HG03442 (cell line): ENCODE data around the gene KRTAP10-10.
"Not testable (repeated sequence)": the region's sequence is repeated elsewhere in the genome, so short reads cannot be mapped to it uniquely, and the experiment has no call there.

Experiments used
- ATAC-seq: cut with Tn5 transposase; IDR thresholded peaks from one replicate; pipeline ENCODE4 v1.9.1; 2021; ENCODE audit warnings: mild to moderate bottlenecking, moderate library complexity; ENCODE audit not compliant: unreplicated experiment

Gene KRTAP10-10, protein sequence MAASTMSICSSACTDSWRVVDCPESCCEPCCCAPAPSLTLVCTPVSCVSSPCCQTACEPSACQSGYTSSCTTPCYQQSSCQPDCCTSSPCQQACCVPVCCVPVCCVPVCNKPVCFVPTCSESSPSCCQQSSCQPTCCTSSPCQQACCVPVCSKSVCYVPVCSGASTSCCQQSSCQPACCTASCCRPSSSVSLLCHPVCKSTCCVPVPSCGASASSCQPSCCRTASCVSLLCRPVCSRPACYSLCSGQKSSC

GRCh38 chr21:44637018-44637850 lies at the start of gene KRTAP10-10:
Gene KRTAP10-10, plus strand, starts transcription at chr21:44637356. Its CDS starts 62 bp downstream, at chr21:44637418.
- ATAC-seq = no peak

- ATAC-seq = no peak
Measured at GRCh38 chr21:44589094-44589493, 48.1 kb upstream of the KRTAP10-10 start.

- ATAC-seq = no peak
Measured at GRCh38 chr21:44589586-44590305, 47.4 kb upstream of the KRTAP10-10 start.

DNA sequence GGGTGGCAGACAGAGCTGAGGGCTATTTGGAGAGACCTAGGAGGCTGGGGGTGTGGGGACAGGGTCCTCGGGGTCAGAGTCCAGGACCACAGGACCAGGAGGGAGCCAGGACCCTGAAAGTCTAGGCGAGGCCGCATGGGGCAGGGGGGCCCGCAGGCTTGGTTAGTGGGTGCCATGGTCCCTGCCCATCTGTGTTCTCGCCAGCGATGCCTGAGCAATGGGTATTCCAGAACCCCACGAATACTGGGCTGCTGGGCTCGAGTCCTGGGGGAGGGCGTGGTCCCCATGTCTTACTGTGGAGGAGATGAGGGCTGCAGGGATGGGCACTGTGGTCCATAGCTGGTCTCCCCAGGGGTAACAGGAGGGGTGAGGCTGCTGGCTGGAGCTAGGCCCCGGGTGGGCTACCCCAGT lies 46.8 kb upstream of the KRTAP10-10 start:
- ATAC-seq = no peak

DNA sequence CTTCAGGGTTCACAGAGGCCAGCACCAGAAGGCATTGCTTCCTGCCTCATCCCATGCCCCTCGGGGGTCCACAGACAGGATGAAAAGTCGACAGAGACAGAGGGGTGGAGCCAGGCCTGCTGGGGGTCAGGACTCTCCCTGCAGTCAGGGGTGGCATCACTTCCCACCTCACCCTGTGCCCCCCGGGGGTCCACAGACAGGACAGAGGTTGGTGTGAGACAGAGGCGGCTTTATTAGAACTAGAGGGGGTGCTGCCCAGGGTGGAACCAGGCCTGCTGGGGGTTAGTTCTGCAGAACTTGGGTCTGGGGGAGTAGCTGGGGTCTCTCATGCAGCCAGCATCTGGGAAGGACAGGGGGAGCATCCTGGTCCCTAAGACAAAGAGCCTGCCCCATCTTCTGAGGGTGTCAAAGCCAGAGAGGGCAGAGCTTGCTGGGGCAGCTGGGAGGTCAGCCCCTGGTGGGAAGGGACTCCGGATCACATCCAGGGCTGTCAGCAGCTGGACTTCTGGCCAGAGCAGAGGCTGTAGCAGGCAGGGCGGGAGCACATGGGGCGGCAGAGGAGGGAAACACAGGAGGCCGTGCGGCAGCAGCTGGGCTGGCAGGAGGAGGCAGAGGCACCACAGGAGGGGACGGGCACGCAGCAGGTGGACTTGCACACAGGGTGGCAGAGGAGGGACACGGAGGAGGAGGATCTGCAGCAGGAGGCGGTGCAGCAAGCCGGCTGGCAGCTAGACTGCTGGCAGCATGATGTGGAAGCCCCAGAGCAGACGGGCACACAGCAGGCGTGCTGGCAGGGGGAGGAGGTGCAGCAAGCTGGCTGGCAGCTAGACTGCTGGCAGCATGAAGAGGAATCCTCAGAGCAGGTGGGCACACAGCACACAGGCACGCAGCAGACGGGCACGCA lies 46.0 kb upstream of the KRTAP10-10 start:
- ATAC-seq = not testable (repeated sequence)

DNA sequence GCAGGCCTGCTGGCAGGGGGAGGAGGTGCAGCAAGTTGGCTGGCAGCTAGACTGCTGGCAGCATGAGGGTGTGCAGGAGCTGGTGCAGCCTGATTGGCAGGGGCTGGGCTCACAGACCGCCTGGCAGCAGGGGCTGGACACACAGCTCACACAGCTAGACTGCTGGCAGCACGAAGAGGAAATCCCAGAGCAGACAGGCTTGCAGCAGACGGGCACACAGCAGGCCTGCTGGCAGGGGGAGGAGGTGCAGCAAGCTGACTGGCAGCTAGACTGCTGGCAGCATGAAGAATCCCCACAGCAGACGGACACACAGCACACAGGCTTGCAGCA lies 45.4 kb upstream of the KRTAP10-10 start:
- not testable (repeated sequence) for ATAC-seq

DNA sequence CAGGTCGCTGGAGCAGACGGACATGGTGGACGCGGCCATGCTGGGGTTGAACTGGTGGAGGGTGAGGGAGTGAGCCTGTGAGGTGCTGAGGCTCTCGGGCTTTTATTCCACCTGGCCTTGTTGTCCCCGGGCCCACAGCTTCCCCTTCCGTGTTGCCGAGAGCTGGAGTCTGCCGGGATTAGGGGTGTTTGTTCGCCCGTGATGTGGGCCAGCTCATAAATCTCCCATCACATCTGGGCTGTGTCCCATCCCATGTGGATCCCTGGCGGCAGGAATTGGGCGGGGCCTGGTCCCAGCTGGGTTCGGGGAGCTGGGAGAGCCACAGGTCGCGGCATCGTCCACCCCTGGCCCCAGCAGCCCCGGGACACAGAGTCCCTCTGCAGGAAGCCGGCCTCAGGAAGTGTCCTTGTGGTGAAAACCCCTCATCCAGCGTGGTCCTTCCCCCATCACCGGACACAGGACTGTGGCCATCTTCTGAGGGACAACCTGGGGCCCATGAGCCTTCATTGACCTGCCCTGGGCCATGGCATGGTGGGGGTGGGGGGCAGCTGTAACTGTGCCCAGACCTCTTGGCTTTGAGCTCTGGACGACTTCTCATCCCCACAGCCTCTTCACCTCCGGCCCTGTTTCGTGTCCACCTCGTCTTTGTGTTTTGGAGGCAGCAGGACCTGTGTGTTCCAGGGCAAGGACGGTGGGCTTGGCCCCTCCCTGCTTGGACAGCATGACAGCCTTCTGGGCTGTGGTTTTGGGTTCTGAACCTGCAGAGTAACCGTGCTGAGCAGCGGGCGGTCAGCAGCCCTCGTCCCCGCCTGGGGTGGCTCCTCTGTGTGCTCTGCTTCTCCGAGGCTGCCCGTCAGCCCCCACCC lies 44.5 kb upstream of the KRTAP10-10 start, which contains the start of gene KRTAP10-6:
Gene KRTAP10-6 (minus strand): TSS at position 60 of the 866 bp plus-strand sequence. CDS start 21 bp downstream, at position 39.
- no peak for ATAC-seq

DNA sequence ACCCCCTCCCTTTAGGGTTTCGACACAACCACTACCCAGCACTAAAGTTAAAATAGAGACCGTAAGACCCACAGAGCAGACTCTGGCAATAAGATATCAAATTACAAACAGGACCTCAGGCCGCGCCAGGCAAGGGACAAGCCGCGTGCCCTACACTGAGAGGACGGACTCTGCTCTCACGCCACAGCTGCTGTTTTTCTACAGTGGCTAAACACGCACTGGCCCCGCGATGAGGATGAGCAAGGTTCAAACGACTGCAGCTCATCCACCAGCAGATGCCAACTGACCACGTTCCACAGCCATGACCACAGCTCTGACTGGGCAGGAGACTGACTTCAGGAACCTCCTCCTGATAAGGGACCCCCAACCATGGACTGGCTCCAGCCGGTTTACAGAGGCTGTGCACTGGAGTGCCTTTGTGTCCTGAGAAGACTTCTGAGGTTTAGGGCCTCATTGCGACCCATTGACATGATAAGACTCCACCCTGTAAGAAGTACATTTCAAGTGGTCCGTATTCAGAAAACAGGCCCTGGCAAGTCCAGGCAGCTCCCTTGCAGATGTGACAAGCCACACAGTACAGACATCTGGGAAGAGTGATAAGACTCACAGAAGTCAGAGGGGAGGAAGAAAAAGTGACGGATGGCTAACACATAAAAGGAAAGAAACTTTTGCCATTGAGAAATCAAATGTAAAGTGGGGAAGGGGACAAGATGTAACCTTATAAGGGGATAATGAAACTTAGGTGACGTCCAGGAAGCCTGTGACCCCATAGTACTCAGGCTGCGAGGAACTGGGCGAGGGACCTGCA lies 43.4 kb upstream of the KRTAP10-10 start:
- ATAC-seq = no peak

DNA sequence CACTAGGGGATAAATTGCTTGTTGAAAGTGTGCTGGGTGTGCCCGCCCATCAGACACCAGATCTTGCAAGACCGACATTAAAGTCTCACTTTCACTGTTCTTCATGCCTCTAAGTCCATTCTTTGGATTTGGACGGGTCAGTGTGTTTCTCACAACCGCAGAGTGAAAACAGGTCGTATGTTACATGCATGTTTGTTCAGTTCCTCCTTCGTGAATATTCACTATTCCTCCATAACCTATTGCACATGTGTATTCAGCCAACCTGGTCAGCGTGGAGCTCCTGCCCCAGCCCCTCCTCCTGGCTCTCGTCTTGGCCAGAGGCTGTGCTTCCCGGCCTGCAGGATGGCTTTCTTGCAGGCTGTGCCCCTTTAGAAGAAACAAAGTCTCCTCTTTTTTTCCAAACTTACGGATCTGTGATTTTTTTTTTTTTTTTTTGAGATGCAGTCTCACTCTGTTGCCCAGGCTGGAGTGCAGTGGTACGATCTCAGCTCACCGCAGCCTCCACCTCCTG lies 42.7 kb upstream of the KRTAP10-10 start:
- ATAC-seq = no peak

DNA sequence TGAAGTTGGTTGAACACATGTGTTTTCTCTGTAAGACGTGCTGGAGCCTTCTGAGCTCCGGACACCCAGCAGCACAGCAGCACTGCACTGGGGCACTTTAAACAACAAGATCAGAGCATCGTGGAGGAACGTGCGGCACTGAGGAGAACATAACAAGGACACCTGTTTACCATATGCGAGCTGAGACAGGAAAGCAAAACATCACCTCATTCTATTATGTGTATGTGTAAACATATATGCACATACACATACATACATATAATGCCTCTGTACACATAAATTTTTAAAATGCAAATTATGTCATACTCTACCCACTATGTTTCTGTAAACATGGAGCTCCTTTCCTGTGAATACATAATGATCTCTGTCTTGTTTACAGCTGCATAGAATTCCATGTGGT lies 41.6 kb upstream of the KRTAP10-10 start:
- ATAC-seq = no peak

GRCh38 chr21:44596068-44596725 lies 41.0 kb upstream of the KRTAP10-10 start:
- no peak for ATAC-seq

DNA sequence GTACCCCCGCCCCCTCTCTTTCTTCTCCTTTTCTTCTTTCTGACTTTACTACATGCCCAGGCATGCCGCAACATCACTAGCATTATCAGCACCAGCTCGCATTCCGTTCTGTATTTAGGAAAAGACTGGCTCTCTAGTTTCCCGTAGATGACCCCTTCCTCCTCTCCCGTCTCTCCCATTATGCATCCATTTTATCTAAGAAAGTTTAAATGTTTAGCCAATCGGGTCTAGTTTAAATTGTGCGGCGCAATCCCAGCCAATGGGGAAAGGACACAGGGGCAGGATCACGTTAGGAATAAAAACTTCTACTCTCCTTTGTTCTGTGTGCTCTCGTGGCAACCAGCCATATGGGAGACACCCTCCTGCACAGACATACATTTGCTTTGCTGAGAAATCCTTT lies 39.1 kb upstream of the KRTAP10-10 start:
- no peak for ATAC-seq

GRCh38 chr21:44599264-44600029 lies 37.7 kb upstream of the KRTAP10-10 start:
- no peak for ATAC-seq

- not testable (repeated sequence) for ATAC-seq
Measured at GRCh38 chr21:44600118-44600978, 36.8 kb upstream of the KRTAP10-10 start, which contains the start of gene KRTAP10-7. Gene KRTAP10-7, plus strand, starts transcription at chr21:44600597. Its CDS starts 25 bp downstream, at chr21:44600622.

- not testable (repeated sequence) for ATAC-seq
Measured at GRCh38 chr21:44601091-44601490, 36.1 kb upstream of the KRTAP10-10 start.
